Hindlimb muscle (tissue), 1 donor: ENCODE results near the gene TRIM17. TPM values are rescaled to one million over a fixed set of nuclear protein-coding genes. Genes with fewer than 3 reads are reported as not detected.
"Not testable (repeated sequence)": the region's sequence is repeated elsewhere in the genome, so short reads cannot be mapped to it uniquely, and the experiment has no call there.

Experiments
- DNase-seq: peaks from one replicate; pipeline ENCODE4 v3.0.0-alpha.2; 2013
- polyA plus RNA-seq: library from polyadenylated mRNA; unstranded; fragments of 120-200 nt; gene quantifications from one replicate; pipeline ENCODE4 v1.2.1, GENCODE V29; 2013; ENCODE audit not compliant: insufficient read length

Gene TRIM17
- polyA plus RNA-seq, 1 donor, result 1.1 TPM

DNA sequence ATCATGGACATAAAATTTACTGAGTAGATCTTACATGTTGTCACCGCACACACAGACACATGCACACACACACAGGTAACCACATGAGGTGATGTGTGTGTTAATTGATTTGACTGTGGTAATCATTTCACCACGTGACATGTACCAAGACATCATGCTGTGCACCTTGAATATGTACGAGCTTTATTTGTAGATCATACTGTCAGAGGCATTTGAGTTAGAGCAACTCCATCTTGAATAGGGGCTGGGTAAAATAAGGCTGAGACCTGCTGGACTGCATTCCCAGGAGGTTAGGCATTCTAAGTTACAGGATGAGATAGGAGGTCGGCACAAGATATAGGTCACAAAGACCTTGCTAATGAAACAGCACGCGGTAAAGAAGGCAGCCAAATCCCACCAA lies 31.7 kb upstream of the TRIM17 start:
- no peak for DNase-seq

DNA sequence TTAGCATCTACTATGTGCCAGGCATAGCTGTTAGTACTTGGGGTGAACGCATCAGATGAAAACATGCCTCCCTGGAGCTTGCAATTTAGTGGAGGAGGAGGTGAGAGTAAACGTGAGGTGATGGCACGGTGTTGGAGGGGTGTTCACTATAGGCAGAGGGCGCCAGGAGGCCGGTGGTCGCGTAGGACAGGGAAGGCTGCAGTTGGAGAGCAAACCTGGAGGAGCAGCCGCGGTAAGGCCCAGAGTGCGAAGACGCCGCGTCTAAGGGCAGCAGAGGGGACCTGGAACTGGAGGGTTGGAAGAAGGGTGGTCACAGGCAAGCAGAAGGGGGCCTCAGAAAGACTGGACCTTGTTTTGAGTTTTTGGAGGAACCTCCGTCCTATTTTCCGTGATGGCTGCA lies 30.2 kb upstream of the TRIM17 start:
- no peak for DNase-seq

DNA sequence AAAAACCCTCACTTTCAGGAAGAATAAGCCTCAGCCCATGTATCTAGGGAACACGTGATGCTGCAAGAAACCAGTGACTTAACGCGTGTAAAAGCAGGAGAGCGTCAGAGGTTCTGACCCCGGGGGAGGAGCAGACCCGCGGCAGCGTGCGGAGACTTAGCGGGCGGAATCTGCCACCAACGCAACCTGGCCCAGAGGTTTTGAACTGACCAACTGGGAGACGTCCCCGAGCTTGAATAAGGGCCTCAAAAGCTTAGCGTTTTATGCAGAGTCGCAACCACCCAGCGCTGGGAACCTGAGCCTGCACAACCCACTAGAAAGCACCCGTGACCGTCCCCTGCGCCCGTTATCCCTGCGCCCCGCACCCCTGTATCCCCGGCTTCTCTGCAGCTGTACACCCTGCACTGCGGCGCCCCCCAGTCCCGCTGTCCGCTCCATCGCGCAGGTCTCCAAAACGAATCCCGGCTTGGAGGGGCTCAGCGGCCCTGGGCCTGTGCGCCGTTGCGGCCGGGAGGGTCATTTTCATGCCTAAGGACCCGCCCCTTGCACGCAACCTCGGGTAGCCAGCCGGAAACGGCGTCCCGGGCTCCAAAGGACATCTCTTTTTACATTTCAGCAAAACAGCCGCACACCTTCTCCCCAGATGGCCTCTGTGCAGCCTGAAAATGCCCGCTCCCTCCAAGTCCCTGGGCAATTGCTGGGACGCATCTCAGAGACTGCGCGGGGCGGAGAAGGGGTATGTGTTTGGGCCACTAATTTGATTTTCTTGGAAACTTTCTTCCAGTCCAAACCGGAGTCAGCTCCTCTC lies 29.4 kb upstream of the TRIM17 start:
- no peak for DNase-seq

DNA sequence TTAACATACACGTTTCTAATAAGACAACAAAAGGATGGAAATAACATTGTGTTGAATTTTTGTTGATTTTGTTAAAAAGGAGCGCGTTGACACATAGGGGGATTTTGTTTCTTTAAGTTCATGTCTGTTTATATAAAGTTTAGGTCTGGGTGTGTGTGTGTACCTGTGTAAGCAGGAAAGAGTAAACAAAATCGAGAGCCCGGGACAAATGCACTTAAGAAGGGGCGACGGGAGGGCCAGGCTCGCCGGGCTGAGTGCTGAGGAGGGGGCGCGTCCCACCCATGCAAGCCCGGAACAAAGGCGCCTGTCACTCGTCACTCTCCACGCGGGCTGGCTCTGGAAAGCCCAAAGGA lies 28.8 kb upstream of the TRIM17 start:
- no peak for DNase-seq

DNA sequence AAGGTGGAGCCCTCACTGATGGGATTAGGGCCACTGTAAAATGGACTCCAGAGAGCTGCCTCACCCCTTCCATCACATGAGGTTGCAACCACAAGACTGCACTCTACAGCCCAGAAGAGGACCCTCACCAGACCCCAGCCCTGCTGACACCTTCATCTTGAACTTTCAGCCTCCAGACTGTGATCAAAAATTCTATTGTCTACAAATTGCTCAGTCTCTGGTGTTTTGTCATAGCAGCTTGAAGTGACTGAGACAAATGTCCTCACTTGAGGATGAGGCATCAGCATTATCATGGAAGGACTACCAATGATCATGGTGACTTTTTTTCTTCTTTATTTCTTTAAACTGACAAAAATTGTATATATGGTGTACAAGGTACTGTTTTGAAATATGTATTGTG lies 26.7 kb upstream of the TRIM17 start:
- no peak for DNase-seq

DNA sequence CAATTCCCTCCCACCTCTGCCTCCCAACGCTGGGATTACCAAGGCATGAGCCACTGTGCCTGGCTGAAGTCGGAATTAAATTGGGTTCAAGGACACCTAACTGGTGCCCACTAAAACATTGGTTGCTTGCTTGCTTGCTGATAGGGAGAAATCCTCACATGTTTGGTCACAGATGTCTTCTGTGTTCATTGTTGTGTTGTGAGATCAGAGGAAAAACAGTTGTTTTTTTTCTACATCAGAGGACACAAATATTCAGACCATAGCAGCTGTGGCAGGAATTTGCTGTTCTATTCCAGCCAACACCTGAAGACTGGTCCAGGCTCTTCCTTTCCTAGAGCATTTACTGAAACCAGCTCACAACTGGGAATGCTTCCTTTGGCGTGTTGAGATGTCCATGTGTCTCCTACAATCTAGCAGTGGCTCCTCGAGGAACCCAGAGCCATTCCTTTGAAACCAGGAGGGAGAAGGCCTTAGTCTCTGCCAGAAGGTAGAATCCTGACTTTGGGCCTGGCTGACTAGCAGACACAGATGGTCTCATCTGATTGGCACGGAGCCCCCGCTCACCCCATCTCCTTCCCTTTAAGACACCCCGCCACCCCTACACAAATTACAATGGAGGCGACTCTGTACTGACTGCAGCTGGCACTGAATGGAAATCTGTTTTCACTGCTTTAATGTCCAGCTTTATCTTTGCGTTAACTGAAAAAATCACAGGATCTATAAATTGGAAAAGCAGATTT lies 24.3 kb upstream of the TRIM17 start:
- DNase-seq, result no peak

DNA sequence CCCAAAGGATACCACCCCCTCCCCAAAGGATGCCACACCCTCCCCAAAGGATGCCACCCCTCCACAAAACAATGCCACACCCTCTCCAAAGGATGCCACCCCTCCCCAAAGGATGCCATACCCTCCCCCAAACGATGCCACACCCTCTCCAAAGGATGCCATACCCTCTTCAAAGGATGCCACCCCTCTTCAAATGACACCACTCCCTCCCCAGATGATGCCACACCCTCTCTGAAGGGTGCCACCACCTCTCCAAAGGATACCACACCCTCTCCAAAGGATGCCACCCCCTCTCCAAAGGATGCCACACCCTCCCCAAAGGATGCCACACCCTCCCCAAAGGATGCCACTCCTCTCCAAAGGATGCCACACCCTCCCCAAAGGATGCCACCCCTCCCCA lies 21.6 kb upstream of the TRIM17 start:
- no peak for DNase-seq

DNA sequence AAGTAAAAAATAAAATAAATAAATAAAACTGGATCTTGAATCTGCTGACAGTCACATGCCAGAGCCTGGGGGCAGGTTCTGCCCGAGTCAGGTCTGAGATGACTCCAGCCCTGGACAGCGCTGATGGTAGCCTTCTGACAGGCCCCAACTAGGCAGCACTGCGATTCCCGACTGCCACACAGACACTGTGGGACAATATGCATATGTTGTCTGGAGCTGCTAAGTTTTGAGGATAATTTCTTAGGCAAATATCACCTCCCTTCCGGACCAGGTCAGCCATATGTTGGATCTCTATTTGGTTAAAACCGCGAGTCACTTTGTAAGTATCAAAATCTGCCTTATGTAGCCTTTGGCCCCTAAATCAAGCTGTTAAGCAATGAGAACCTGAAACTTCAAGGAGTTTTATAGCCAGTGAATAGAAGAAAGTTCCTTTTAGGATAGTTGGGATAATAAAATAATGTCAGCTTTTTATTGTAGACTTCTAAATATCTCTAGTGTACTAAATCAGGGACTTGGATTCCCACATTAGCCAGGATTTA lies 20.8 kb upstream of the TRIM17 start:
- DNase-seq, result no peak

DNA sequence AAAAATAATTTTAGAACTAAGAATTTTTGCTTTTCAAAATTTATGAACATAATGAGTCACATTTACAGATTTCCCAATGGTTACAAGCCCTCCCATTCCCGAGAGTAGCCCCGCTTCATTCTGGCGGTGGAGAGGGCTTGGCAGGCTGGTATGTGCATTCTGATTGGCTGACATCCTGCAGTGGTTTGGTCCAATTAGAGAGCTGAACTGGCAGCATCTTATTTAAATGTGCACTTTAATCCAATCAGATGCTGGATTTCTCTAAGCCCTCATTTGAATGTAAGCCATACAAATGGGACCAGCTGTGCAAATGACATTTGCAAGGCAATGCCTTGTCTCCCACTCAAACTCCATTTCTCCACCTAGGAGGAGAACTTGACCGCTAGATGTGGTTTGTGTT lies 18.0 kb upstream of the TRIM17 start:
- DNase-seq, result no peak

DNA sequence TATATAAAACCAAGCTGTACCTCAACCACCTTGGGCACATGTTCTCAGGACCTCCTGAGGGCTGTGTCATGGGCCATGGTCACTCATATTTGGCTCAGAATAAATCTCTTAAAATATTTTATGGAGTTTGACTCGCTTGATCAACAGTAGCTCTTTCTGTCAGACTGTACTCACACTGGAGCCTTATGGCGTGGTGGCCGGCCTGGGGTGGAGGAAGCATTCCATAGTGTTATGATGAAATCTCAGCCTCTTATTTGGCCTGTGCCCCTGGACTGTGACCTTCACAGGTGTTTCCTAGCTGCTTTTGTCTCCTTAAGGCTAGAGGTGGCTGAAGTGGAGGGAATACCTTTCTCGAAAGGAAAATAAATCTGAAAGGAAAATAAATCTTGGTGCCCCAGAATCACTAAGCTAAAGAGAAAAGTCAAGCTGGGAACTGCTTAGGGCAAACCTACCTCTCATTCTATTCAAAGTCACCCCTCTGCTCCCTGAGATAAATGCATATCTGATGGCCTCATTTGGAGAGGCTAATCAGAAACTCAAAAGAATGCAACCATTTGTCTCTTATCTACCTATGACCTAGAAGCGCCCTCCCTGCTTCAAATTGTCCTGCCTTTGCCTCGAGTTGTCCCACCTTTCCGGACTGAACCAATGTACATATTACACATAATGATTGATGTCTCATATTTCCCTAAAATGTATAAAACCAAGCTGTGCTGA lies 16.8 kb upstream of the TRIM17 start:
- not testable (repeated sequence) for DNase-seq

DNA sequence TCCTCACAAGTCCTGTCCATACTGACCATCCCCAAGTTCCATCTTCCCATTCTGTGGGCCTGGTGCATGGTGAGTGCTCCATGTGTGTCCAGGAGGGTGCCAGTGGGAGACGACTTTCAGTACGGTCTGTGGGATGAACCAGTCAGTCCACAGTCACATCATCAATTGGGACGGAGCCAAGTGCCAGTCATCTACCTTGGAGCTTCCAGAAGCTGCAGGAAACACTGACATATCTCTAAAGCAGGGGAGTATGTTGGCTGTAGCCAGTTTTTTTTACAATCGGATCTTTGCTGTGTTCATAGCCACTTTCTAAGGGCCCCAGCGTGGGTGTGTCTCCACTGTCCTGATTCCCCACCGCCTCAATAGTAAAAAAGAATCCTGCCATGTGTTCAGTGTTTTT lies 13.6 kb upstream of the TRIM17 start:
- DNase-seq, result no peak

DNA sequence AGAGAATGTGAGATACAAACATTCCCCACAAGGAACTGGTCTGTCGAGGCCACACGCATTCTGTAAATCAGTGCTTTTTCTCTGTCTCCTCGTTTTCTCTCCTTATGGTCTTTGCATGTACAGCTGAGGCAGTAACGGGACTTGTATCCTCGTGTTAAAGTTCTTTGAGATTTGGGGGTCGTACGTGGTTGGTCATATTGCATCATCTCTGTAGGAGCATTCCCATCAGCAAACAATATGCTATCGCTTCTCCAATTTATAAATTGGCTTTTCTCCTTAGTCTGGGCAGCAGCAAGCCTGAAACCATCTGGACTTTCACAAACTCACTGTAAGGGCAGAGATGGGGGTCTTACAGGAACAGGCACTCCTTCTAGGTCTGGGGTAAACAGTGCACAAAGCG lies 13.0 kb upstream of the TRIM17 start:
- no peak for DNase-seq

DNA sequence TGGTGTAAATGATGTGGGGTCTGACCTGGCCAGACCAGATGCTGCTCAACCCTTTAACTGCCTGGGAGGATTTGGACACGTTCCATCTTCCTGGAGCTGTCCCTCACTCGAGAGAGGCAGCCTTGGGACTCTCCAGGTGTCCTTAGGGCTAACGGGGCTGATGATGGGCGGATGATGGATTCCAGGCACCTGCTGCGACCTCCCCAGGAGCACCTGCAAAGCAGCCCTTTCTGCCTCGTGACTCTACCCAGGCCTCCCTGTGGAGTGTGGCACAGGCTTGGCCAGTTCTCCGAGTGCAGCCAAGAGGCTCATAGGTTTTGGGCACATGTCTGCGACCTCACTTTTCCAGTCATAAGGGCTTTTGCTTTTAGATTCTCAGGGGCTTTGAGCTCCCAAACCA lies 12.3 kb upstream of the TRIM17 start:
- DNase-seq, result no peak

DNA sequence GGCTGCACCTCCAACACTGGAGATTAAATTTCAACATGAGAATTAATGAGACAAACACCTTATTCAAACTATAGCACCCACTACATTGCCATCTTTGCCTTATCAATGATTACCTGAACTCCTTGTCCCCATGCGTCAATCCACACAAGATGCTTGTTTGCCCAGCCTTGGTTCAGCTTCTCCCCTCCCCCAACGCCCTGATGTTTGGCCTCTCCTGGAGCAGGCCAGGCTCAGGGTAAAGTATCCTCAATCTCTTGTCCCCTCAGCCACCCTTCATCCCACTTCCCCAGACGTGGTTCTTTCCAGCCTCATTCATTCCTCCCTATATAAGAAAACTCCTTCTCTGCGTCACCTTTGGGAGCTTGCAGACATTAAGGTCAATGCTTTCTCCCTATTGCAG lies 11.8 kb upstream of the TRIM17 start:
- no peak for DNase-seq

DNA sequence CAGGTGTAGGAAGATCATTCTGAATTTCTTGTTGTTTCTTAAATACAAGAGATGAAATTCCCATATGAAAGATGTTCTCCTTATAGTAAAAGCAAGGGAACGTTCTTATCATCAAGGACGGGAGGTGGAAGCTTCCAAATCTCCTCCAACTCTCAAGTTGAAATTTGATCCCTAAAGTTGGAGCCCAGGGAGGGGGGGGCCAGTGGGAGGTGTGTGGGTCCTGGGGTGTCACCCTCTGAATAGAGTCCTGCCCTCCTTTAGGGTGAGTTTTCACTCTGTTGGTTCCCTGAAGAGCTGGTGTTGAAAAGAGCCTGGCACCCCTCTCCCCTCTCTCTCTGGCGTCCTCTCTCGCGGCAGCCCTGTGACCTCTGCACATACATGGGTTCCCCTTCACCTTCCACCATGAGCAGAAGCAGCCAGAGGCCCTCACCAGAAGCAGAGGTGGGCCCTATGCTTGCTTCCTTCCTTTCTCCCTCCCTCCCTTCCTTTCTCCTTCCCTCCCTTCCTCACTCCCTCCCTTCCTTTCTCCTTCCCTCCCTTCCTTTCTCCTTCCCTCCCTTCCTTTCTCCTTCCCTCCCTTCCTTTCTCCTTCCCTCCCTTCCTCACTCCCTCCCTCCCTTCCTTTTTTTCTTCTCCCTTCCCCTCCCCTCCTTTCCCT lies 10.0 kb upstream of the TRIM17 start:
- DNase-seq, result no peak

DNA sequence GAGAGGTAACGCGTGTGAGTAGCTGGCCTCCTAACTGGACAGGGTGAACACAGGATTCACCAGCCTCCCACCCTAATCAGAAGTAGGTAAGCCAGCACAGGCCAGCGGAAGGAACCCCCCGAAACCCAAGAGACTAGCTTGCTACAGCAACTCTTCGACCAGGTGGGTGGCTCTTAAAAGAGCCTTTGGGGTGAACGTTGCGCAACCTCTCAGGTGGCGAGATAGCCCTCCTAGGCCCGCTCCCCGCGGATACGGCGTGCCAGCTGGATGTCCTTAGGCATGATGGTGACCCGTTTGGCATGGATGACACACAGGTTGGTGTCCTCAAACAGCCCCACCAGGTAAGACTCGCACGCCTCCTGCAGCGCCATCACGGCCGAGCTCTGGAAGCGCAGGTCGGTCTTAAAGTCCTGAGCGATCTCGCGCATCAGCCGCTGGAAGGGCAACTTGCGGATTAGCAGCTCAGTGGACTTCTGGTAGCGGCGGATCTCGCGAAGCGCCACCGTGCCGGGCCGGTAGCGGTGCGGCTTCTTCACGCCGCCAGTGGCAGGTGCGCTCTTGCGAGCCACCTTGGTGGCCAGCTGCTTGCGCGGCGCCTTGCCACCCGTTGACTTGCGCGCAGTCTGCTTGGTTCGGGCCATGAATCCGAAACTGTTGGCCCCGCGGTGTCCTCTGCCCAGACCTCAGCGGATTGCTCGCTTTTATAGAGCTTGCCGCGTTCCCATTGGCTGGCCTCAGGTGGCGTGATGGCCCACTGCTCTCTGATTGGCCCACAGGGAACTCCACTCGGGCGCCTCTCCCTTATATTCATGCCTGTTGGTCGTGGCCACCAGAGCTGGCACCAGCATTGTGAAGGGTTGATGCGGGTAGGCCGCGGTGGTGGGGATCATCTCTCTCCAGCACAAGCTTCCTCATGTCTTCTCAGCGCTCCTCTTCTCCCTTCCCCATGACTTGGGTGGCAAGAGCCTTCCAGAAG lies 8.3 kb upstream of the TRIM17 start:
- no peak for DNase-seq

DNA sequence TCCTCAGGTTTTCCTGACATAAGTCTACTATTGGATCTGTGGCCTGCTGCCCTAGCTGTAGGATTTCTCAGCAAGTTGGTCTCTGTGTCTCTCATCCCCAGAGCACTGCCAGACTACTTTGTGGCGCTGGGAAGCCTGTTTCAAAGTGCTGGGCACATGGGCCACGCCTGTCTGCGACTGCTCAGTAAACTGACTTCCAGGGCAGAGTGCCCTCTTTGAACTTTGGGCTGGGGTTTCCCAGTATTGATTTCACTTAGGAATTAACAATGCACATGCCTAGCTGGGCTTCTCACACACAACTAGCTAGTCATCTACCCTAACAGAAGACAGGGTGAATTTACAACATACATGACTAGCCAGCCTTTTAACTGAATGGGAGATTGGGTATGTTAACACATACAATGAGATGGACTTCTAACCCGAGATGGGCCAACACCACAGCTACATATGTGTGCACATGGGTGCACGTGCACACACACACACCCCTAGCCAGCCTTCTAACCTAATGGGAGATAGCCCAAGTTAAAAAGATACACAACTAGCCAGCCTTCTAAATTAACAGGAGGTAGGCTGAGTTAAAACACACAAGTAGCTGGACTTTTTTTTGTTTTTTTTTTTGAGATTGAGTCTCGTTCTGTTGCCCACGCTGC lies 6.9 kb upstream of the TRIM17 start:
- no peak for DNase-seq

DNA sequence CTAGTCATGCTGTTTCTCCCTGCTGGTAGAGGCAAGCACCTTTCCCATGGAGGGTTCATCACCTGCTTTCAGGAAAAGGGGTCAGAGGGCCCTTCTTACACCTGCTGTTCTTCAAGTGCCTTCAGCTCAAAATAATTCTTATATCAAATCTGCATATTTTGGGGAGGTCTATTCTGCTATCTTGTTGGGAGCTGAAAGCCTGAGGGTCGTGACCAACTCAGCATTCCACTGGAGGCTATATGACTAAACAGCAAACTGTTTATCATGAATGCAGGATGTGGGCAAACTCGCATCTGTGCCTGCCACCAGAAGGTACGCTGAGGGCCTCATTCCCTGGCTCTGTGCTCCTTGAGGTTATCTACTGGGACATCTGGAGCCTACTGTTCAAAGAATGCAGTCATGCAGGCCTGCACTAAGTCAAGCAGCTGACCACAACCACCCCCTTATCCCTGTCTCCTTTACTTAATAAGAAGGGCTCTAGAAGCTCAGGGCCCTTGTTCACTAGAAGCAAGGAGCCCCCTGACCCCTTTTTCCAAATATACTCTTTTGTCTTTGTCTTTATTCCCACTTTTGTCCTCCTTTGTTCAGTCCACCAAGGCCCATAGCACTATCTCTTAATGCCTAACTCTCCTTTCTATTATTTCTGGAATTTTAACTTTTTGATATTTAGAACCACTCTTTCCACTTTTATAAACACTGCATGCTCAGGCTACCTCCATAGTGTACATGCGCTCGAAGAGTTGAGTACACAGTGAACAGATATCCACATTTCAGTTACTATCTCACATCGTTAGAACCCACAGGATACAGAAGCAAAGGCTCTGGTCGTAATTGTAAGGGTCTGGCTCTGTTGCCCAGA lies 4.5 kb upstream of the TRIM17 start:
- no peak for DNase-seq

DNA sequence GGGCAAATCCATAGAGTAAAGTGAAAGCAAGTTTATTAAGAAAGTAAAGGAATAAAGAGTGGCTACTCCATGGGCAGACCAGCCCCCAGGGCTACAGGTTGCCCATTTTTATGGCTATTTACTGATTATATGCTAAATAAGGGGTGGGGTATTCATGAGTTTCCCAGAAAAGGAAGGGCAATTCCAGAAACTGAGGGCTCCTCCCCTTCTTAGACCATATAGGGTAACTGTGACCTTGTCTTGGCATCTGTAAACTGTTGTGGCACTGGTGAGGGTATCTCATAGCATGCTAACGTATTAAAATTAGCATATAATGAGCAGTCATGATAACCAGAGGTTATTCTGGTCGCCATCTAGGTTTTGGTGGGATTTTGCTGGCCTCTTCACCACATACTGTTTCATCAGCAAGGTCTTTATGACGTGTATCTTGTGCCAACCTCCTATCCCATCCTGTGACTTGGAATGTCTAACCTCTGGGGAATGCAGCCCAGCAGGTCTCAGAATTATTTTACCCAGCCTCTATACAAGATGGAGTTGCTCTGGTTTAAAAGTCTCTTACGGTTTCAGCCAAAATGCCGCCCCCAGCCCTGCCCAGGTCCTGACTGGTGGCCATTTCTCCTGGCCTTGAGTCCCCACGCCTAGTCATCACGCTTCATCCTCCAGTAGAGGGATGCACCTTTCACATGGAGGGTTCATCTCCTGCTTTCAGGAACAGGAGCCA lies 982 bp upstream of the TRIM17 start:
- DNase-seq, result no peak
